Measurements from ENCODE around the gene LKAAEAR1. TPM values are rescaled to one million over a fixed set of nuclear protein-coding genes. Genes with fewer than 3 reads are reported as not detected.
A peak's percentile ranks its signal among the peaks of the same experiment; 100 is the strongest.

The LKAAEAR1 gene
- polyA plus RNA-seq, 1 experiment: not detected

GRCh38 chr20:64056639-64056888, 27.6 kb downstream of the LKAAEAR1 start:
- Histone ChIP-seq H3K4me3 (ENCODE audit: low read depth, low read length) (no peak overlapping the region), H3K27me3 (ENCODE audit: control insufficient read depth, insufficient read depth, low read length) (peaks cover 23% of the 10 kb centered on the region), H3K27ac (ENCODE audit: low read depth, low read length) (no peak overlapping the region), H3K9me3 (ENCODE audit: control insufficient read depth, insufficient read depth, low read length) (no peaks in the 10 kb centered on the region; the same call in 1 of the 2 replicates)
- DNase-seq (ENCODE audit: low read depth, low spot score): no peak
- POLR2A ChIA-PET: no interaction called here
- no peak for TF ChIP-seq CTCF (IDR thresholded peaks at IDR 0.05; ENCODE audit: low read depth, low read length)
- CTCF ChIA-PET: interaction anchor here (2.0 kb wide), 1 partner anchor 17 kb away, joined by 13 read pairs; no protein-coding TSS in a partner anchor

DNA sequence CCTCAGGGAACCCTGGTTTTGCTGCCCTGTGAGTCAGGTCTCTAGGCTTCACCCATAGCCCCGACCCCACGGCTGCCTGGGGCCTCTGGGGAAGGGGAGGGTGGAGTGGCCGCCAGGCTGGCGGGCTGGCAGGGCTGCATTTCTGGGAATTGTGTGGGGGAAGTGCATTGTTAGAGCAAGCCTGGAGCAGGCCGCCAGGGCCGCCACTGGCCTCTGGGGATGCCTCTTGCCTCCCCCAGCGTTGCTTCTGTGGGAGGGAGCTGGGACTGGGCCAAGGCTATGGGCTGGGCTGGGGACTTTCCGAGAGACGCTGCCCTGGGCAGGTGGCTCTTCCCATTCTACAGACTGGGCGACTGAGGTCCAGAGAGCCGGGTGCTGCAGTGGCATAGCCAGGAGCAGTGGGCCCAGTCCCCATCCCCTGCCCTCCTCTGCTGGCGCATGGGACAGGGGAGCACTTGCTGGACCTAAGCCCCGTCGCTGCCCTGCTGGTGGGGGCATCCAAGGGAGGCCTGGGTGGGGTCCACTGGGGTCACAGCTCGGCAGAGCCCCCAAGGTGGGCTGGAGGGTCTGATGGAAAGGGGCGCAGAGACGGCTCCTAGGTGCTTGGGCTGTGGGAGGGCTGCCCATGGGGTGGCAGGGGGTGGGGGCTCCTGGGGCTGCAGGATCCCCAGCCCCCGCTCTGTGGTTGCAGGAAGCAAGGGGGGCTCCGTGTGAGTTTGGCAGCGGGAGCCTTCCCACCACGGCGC, 28.1 kb downstream of the LKAAEAR1 start:
- TF ChIP-seq CTCF (IDR thresholded peaks at IDR 0.05; ENCODE audit: low read depth, low read length): no peak
- H3K4me3 ChIP-seq (ENCODE audit: low read depth, low read length): no peak overlapping the region
- H3K9me3 ChIP-seq (ENCODE audit: control insufficient read depth, insufficient read depth, low read length): no peaks in the 10 kb centered on the region; the same call in 1 of the 2 replicates
- no peak overlapping the region for H3K27ac ChIP-seq (ENCODE audit: low read depth, low read length)
- ChIA-PET CTCF (interaction anchor here (2.0 kb wide), 1 partner anchor 16 kb away, joined by 13 read pairs; no protein-coding TSS in a partner anchor), POLR2A (no interaction called here)
- DNase-seq (ENCODE audit: low read depth, low spot score): no peak
- peaks cover 26% of the 10 kb centered on the region for H3K27me3 ChIP-seq (ENCODE audit: control insufficient read depth, insufficient read depth, low read length)

GRCh38 chr20:64055396-64055892, 28.8 kb downstream of the LKAAEAR1 start:
- CTCF ChIA-PET: no interaction called here
- POLR2A ChIA-PET: no interaction called here
- no peak overlapping the region for H3K27ac ChIP-seq (ENCODE audit: low read depth, low read length)

GRCh38 chr20:64053841-64054661, 30.1 kb downstream of the LKAAEAR1 start:
- Histone ChIP-seq H3K27ac (ENCODE audit: low read depth, low read length) (no peak overlapping the region), H3K9me3 (ENCODE audit: control insufficient read depth, insufficient read depth, low read length) (no peaks in the 10 kb centered on the region; the same call in 1 of the 2 replicates), H3K4me3 (ENCODE audit: low read depth, low read length) (no peak overlapping the region), H3K27me3 (ENCODE audit: control insufficient read depth, insufficient read depth, low read length) (peaks cover 42% of the 10 kb centered on the region)
- peak; percentile 28; the same call in 1 of the 2 replicates for TF ChIP-seq CTCF (IDR thresholded peaks at IDR 0.05; ENCODE audit: low read depth, low read length)
- ChIA-PET CTCF (interaction anchor here (0.6 to 1.2 kb wide), 2 partner anchors 13 to 15 kb away, joined by 3 to 4 read pairs; no protein-coding TSS in a partner anchor), POLR2A (interaction anchor here (0.8 kb wide), 1 partner anchor 28 kb away, joined by 3 read pairs; no protein-coding TSS in a partner anchor)
- no peak for DNase-seq (ENCODE audit: low read depth, low spot score)

More at GRCh38 chr20:64055396-64055892, 28.8 kb downstream of the LKAAEAR1 start:
- Histone ChIP-seq H3K9me3 (ENCODE audit: control insufficient read depth, insufficient read depth, low read length) (no peaks in the 10 kb centered on the region; the same call in 1 of the 2 replicates), H3K27me3 (ENCODE audit: control insufficient read depth, insufficient read depth, low read length) (peaks cover 33% of the 10 kb centered on the region), H3K4me3 (ENCODE audit: low read depth, low read length) (no peak overlapping the region)
- TF ChIP-seq CTCF (IDR thresholded peaks at IDR 0.05; ENCODE audit: low read depth, low read length): no peak
- no peak for DNase-seq (ENCODE audit: low read depth, low spot score)
